ENCODE results near the gene COL4A4. TPM values are rescaled to one million over a fixed set of nuclear protein-coding genes. Genes with fewer than 3 reads are reported as not detected.

COL4A4 gene
- 1 to 10 TPM in 1 of 3 donors, under 1 TPM in 1, not detected in 1; 0.76 to 1.3 TPM for polyA plus RNA-seq

DNA sequence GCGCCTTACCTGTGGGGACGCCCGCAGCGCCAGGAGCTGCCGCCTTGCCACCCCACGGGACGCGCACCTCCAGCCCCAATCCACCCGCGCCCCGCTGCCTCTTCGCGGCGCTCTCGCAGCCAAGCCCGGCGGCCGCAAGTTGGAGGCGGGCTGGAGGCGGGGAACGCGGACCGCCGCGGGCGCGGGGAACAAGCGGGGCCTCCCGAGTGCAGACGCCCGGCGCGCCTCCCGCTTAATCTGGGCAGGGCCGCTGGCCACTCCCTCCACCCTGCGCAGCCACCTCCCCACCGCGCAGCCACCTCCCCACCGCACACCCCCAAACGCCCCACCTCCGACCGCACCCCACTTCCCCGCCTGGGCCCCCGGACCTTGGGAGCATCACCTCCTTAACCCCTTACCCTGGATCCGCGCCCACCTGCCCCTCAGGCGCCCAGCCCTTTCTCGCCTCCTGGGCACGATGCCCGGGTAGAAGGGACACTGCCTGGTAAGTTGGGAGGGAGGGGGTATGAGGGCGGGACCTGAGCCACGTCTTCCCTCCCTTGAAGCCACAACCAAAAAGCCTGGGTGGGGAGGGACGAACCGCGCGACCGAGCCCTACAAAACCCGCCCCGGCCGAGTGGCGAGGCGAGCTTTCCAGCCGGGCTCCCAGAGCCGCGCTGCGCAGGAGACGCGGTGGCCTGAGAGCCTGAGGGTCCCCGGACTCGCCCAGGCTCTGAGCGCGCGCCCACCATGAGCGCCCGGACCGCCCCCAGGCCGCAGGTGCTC lies at the start of gene COL4A4, which contains the start of gene COL4A3:
Gene COL4A4 (minus strand): TSS at position 208 of the 765 bp plus-strand sequence. CDS start 16,722 bp downstream, outside the sequence.
Gene COL4A3 (plus strand): TSS at position 627 of the 765 bp plus-strand sequence. CDS start 103 bp downstream, at position 730.
- H3K36me3 Mint-ChIP-seq: peaks cover 0 to 4% (median 0%) of the 10 kb centered on the region in 3 donors
- H3K27ac Mint-ChIP-seq: no peak within 1 kb of the TSS
- DNase-seq: peak in 1 of 3 donors; percentile 6
- H3K4me1 Mint-ChIP-seq: peaks cover 9 to 21% of the 10 kb centered on the region in 2 donors
- peak within 1 kb of the TSS; percentile 69 to 78 (median 74) for H3K4me3 Mint-ChIP-seq
- H3K27me3 Mint-ChIP-seq (ENCODE audit: low read depth in 3 of 3): peaks cover 11 to 28% (median 15%) of the 10 kb centered on the region in 3 donors
- H3K9me3 Mint-ChIP-seq: peaks cover 0 to 9% (median 0%) of the 10 kb centered on the region in 6 donors

DNA sequence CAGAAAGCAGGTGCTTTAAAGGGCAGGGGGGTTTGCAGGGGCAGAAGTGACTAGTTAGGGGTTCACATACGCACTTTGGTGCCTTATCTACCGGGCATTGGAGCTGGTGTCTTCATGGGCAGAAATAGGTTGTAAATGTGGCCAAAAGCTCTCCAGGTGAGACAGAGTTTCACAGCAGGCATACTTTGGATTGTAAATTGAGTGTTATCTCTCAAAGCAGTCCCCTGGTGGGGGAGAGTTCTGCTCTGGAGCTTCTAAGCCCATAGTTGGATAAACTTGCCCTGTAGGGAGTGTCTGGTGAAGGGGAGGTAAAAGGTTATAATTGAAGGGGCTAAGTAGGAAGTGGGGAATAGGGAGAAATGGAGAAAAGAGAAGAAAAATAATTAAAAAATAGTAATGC lies 43.6 kb upstream of the COL4A4 start:
- no peak for DNase-seq
- peaks cover 0 to 2% (median 0%) of the 10 kb centered on the region in 6 donors for H3K9me3 Mint-ChIP-seq
- H3K27ac Mint-ChIP-seq: no peak overlapping the region
- H3K4me1 Mint-ChIP-seq: no peaks in the 10 kb centered on the region
- no peaks in the 10 kb centered on the region for H3K36me3 Mint-ChIP-seq
- peaks cover 2 to 3% (median 2%) of the 10 kb centered on the region in 3 donors for H3K27me3 Mint-ChIP-seq (ENCODE audit: low read depth in 3 of 3)
- no peak overlapping the region for H3K4me3 Mint-ChIP-seq

DNA sequence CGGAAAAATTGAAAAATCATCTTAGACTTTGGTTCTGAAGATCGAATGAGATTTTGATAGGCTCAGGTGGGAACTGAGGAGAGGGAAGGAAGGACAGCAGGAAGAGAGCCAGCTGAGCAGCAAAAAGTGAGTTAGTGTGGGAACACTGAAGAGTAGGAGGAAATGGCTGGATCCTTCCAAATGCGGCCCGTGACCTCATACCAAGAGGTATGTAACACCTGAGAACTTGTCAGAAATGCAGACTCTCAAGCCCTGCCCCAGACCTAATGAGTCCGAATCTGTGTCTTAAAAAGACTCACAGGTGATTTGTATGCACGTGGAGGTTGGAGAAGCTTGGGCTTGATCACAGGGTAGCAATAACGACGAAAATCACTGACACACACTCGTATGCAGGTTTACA lies 42.4 kb upstream of the COL4A4 start:
- H3K36me3 Mint-ChIP-seq: no peaks in the 10 kb centered on the region
- peaks cover 0 to 2% (median 0%) of the 10 kb centered on the region in 6 donors for H3K9me3 Mint-ChIP-seq
- no peaks in the 10 kb centered on the region for H3K4me1 Mint-ChIP-seq
- H3K4me3 Mint-ChIP-seq: no peak overlapping the region
- peaks cover 2 to 3% (median 2%) of the 10 kb centered on the region in 3 donors for H3K27me3 Mint-ChIP-seq (ENCODE audit: low read depth in 3 of 3)
- DNase-seq: no peak
- H3K27ac Mint-ChIP-seq: no peak overlapping the region

DNA sequence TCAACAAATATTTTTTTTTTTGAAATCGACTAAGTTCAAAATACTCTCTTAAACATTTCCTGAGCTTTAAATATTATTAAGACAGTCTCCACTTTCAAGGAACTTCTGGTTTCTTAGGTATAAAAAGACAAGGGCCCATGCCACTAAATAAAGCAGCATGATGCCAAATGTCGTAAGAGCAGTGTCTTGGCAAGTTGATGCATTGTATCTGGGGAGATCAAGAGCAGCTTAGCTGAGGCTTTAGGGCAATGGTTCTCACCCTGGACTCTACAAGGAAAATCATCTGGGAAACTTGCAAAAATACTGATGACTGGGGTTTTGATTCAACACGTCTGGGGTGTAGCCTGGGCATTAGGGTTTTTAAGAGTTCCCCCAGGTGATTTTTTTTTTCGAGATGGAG lies 41.7 kb upstream of the COL4A4 start:
- no peaks in the 10 kb centered on the region for H3K4me1 Mint-ChIP-seq
- no peaks in the 10 kb centered on the region for H3K36me3 Mint-ChIP-seq
- peaks cover 0 to 2% (median 0%) of the 10 kb centered on the region in 6 donors for H3K9me3 Mint-ChIP-seq
- no peak overlapping the region for H3K4me3 Mint-ChIP-seq
- peaks cover 2 to 3% (median 2%) of the 10 kb centered on the region in 3 donors for H3K27me3 Mint-ChIP-seq (ENCODE audit: low read depth in 3 of 3)
- DNase-seq: no peak
- H3K27ac Mint-ChIP-seq: no peak overlapping the region

DNA sequence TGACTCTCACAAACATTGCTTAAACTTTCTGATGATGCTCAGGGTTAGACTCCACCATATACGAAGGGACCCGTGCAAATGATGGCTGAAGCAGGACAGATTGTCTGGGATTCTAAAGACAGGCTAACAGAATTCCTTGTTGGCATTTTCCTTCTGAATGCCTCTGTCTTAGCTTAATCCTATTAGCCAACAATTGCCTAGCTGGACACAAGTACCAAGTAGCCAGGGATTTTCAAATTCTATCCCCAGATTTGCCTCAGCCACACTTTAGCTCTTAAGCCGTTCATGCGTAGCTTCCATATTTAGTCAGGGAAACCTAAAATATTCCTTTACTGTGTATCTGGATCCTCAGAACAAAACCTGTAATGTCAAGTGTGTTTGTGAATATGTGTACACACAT lies 40.4 kb upstream of the COL4A4 start:
- no peak for DNase-seq
- peaks cover 0 to 2% (median 0%) of the 10 kb centered on the region in 6 donors for H3K9me3 Mint-ChIP-seq
- no peaks in the 10 kb centered on the region for H3K36me3 Mint-ChIP-seq
- no peaks in the 10 kb centered on the region for H3K4me1 Mint-ChIP-seq
- H3K27me3 Mint-ChIP-seq (ENCODE audit: low read depth in 3 of 3): peaks cover 0 to 3% (median 2%) of the 10 kb centered on the region in 3 donors
- H3K27ac Mint-ChIP-seq: no peak overlapping the region
- H3K4me3 Mint-ChIP-seq: no peak overlapping the region

DNA sequence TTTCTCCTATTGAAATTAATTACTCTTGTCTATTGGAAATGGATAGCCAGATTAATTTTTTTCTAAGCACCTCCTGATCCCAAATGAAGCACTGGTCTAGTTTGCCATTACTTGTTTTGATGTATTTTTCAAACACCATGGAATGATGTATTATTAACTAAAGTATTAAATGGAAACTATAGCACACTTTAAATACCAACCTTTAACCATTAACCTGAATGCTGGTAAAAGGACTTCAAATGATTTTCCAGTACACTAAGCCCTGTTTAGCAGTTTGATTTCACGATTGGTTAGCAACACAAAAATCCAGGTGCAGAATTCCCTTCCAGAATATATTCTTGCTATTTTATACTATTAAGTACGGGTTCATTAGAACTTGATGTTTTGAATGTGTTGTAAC lies 37.8 kb upstream of the COL4A4 start:
- H3K36me3 Mint-ChIP-seq: no peaks in the 10 kb centered on the region
- H3K4me3 Mint-ChIP-seq: no peak overlapping the region
- no peak for DNase-seq
- H3K27me3 Mint-ChIP-seq (ENCODE audit: low read depth in 3 of 3): peaks cover 0 to 6% (median 0%) of the 10 kb centered on the region in 3 donors
- no peaks in the 10 kb centered on the region for H3K4me1 Mint-ChIP-seq
- H3K27ac Mint-ChIP-seq: no peak overlapping the region
- H3K9me3 Mint-ChIP-seq: no peaks in the 10 kb centered on the region

DNA sequence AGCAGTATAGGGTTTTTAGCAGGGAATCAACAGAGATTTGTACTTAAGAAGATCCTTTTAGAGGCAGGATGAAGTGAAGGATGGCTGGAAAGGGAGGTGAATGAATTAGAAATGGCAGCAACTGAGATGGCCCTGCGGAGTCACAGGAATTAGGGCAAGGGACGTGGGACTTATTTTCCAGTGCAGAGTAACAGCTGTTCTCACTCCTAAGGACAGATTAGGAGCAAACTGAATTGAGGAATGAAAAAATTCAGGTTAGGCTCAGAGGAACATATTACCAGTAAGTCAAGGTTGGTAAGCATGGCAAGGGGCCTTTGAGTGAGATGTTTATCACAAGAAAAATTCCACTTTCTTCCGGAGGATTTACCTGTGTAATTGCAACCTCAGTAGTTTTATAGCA lies 34.9 kb upstream of the COL4A4 start:
- no peaks in the 10 kb centered on the region for H3K9me3 Mint-ChIP-seq
- no peaks in the 10 kb centered on the region for H3K36me3 Mint-ChIP-seq
- no peak overlapping the region for H3K27ac Mint-ChIP-seq
- DNase-seq: no peak
- H3K27me3 Mint-ChIP-seq (ENCODE audit: low read depth in 3 of 3): peaks cover 0 to 6% (median under 1%) of the 10 kb centered on the region in 3 donors
- no peaks in the 10 kb centered on the region for H3K4me1 Mint-ChIP-seq
- H3K4me3 Mint-ChIP-seq: no peak overlapping the region

DNA sequence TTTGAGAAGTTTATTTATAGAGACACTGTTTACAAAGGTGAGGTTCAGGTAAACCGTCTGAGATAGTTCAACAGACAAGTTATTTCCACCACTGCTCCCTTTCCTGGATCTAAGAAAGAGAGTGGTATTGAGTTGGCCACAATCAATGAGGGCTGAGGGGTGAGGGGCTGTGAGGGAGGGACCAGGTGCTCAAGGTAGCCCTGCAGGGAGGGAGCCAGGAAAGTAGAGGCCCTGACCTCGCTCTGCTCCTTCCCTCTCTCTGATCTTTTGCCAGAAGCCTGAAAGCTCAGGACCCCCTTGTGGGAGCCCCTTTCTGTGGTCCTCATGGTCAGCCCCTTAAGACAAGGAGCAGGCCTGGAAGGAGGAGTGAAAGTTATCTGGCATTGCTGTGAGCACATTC lies 30.2 kb upstream of the COL4A4 start:
- DNase-seq: no peak
- Mint-ChIP-seq H3K36me3 (no peaks in the 10 kb centered on the region), H3K4me1 (no peaks in the 10 kb centered on the region), H3K4me3 (no peak overlapping the region), H3K27me3 (ENCODE audit: low read depth in 3 of 3) (peaks cover 0 to 6% (median 2%) of the 10 kb centered on the region in 3 donors), H3K27ac (no peak overlapping the region), H3K9me3 (no peaks in the 10 kb centered on the region)

DNA sequence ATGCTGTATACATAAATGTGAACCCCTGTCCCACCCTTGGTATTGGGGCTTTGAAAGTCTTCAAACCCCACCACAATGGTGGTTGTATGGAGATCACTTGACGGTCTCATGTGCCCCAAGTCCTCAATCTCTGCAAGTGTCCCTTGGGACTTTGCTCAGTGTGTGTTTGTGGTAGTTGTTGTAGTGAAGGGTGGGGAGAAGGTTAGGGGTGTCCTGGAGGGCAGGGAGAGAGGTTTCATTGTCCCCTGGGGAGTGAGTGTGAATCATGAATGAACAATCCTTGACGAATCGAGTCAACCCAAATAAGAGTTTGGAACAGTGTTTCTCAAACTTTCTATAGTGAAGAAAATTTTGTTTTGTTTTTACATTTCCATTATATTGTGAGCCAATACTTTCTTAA lies 28.5 kb upstream of the COL4A4 start:
- Mint-ChIP-seq H3K36me3 (no peaks in the 10 kb centered on the region), H3K4me3 (no peak overlapping the region), H3K4me1 (no peaks in the 10 kb centered on the region), H3K27ac (no peak overlapping the region), H3K9me3 (no peaks in the 10 kb centered on the region), H3K27me3 (ENCODE audit: low read depth in 3 of 3) (peaks cover 1 to 7% (median 6%) of the 10 kb centered on the region in 3 donors)
- no peak for DNase-seq

DNA sequence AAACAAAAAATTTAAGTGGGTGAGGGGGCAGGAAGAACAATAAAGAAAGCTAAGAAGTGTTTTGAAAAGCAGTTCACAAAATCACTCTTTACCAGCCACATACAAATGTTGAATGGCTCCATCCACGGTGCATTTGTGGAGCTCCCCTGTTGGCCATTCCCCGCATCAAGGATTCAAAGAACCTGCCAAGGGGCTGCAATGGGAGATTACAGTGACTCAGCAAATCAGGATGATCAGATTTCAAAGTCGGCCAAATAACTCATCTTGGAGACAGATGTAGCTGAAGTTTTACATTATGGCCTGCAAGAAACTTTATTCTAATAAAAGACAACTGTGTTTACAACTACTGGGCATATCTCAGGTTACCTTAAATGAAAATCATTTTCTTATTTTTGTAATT lies 27.4 kb upstream of the COL4A4 start:
- H3K4me1 Mint-ChIP-seq: no peaks in the 10 kb centered on the region
- DNase-seq: no peak
- H3K36me3 Mint-ChIP-seq: no peaks in the 10 kb centered on the region
- no peak overlapping the region for H3K27ac Mint-ChIP-seq
- H3K4me3 Mint-ChIP-seq: no peak overlapping the region
- H3K9me3 Mint-ChIP-seq: no peaks in the 10 kb centered on the region
- H3K27me3 Mint-ChIP-seq (ENCODE audit: low read depth in 3 of 3): peaks cover 1 to 6% (median 5%) of the 10 kb centered on the region in 3 donors

DNA sequence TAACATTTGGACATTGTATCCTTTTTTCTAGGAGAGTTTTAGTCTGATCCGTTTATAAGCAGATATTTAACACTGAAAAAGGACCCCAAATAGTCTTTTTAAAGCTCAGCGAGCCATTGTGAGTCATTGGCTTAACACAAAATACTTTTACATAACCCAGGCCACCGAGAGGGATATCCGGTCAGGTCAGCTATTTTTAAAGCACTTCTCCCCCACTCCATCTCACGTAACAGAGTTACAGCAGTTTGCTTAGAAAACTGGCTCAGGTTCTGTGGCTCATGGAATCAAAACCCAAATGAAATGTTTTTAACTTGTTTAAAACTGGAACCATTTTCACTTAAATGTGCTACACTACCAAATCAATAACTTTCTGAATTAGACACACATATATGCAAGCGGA lies 24.3 kb upstream of the COL4A4 start:
- H3K9me3 Mint-ChIP-seq: no peaks in the 10 kb centered on the region
- H3K4me3 Mint-ChIP-seq: no peak overlapping the region
- no peak for DNase-seq
- no peaks in the 10 kb centered on the region for H3K36me3 Mint-ChIP-seq
- H3K27me3 Mint-ChIP-seq (ENCODE audit: low read depth in 3 of 3): peaks cover 5 to 8% (median 7%) of the 10 kb centered on the region in 3 donors
- no peaks in the 10 kb centered on the region for H3K4me1 Mint-ChIP-seq
- H3K27ac Mint-ChIP-seq: no peak overlapping the region

DNA sequence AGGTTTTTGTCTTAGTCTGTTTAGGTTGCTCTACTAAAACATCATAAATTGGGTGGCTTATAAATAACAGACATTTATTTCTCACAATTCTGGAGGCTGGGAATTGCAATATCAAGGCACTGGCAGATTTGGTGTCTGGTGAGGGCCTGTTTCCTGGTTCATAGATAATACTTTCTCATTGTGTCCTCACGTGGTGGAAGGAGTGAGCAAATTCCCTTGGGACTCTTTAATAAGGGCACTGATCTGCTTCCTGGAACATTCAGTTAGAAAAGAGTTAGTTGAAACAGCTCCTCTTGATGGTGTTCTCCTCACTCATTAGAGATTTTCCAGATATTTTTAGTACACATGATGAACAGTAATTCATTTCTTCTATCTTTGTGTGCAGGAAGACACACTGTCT lies 22.7 kb upstream of the COL4A4 start:
- Mint-ChIP-seq H3K4me1 (no peaks in the 10 kb centered on the region), H3K36me3 (no peaks in the 10 kb centered on the region), H3K27ac (no peak overlapping the region), H3K4me3 (no peak overlapping the region), H3K27me3 (ENCODE audit: low read depth in 3 of 3) (peaks cover 5 to 8% (median 7%) of the 10 kb centered on the region in 3 donors), H3K9me3 (no peaks in the 10 kb centered on the region)
- DNase-seq: no peak

DNA sequence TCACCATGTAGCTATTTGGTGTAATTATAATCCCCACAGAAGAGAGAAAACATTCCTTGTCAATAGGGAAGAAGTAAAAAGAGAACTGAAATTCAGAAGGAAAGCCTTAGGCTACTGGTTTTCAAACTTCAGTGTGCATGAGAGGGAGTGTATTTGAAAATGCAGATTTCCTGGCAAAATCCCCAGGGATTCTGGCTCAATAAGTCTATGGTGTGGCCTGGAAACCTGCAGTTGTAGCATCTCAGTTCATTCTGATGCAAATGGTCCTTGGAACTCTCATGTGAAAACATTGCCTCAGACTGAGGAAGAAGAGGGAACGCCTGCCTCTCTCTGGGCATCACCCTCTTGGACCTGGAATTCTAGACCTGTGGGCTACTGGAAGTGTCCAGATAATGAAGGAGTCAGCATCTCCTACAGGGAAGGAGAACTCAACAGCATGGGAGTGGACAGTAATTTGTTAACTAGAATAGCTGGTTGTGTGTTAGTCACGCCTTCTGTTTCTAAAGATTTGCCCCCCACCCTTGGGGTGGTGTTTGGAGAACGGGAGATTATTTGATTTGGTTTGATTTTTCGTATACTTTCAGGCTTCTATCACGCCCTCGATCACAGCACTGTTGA lies 21.7 kb upstream of the COL4A4 start:
- Mint-ChIP-seq H3K27me3 (ENCODE audit: low read depth in 3 of 3) (peaks cover 5 to 8% (median 7%) of the 10 kb centered on the region in 3 donors), H3K27ac (no peak overlapping the region), H3K36me3 (no peaks in the 10 kb centered on the region), H3K4me1 (no peaks in the 10 kb centered on the region), H3K9me3 (no peaks in the 10 kb centered on the region), H3K4me3 (no peak overlapping the region)
- DNase-seq: no peak

DNA sequence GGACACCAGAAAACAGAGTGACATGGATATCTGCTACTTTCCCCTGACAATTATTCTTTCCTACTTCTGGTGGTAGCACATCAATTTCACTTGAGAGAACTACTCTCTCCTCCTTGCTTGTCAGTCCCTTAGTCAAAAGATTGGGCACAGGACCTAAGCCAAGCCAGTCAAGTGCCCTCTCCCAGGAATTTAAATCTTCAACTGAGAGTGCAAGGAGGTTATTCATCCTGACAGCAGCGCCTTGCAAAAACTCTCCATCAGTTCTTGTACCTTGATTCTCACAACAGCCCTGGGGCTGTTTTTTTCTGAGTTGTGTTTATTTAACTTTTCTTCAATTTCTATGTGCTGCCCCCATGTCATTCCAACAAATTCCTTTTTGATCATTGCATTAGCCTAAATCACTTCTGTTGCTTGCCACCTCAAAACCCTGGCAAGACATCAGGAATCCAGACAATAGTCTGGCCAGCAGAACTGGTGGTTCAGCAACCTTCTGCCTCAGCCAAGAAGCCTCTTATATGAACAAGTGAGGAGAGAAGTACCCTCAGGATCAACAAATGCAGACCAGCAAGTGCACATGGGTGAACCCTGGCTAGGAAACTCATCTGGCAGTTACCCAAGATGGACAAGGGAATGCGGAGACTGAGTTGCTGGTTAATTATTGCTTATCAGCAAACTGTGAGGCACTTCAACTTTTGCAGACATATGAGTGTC lies 19.8 kb upstream of the COL4A4 start:
- Mint-ChIP-seq H3K36me3 (no peaks in the 10 kb centered on the region), H3K27ac (no peak overlapping the region), H3K4me1 (no peaks in the 10 kb centered on the region), H3K4me3 (no peak overlapping the region), H3K9me3 (no peaks in the 10 kb centered on the region), H3K27me3 (ENCODE audit: low read depth in 3 of 3) (peaks cover 5 to 6% (median 6%) of the 10 kb centered on the region in 3 donors)
- no peak for DNase-seq
